NB4 (cell line): ENCODE results near the gene KRT6A.

Experiments
- MYC ChIP-seq: IDR thresholded peaks from 2 replicates; pipeline ENCODE4 v1.6.1; 2011; ENCODE audit warnings: low read depth, low read length
- POLR2A ChIP-seq: IDR thresholded peaks from 2 replicates; pipeline ENCODE4 v1.6.1; 2011; ENCODE audit warnings: mild to moderate bottlenecking; ENCODE audit not compliant: insufficient read length; ENCODE audit errors: extremely low read depth
- TF ChIP-seq, protein P1 (sequence below): IDR thresholded peaks from 2 replicates; pipeline ENCODE4 v1.6.1; 2011; ENCODE audit warnings: low read depth, low read length
- TF ChIP-seq, protein P2 (sequence below): IDR thresholded peaks from one replicate; pipeline ENCODE4 v1.5.1; 2012; ENCODE audit warnings: low read depth, low read length

DNA sequence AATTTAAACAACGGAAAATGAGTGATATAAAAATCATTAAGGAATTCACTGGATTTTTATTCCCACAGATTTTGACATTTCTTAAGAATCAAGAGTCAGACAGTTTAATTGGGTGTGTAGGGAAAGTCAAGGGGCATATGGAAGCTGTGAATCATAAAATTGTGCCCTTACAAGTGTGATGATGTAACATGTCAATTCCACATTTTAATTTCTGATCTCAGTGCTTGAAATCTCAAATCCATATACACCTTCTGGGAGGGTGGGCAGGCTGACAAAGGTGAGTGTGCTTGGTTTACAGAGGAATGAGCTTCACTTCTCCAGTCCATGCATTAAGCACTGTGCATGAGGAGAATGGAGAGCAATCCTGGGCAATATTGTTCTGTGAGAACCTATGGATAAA, 1.0 kb upstream of the KRT6A start:
- TF ChIP-seq, protein P1, sequence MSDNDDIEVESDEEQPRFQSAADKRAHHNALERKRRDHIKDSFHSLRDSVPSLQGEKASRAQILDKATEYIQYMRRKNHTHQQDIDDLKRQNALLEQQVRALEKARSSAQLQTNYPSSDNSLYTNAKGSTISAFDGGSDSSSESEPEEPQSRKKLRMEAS = no peak
- TF ChIP-seq, protein P2, sequence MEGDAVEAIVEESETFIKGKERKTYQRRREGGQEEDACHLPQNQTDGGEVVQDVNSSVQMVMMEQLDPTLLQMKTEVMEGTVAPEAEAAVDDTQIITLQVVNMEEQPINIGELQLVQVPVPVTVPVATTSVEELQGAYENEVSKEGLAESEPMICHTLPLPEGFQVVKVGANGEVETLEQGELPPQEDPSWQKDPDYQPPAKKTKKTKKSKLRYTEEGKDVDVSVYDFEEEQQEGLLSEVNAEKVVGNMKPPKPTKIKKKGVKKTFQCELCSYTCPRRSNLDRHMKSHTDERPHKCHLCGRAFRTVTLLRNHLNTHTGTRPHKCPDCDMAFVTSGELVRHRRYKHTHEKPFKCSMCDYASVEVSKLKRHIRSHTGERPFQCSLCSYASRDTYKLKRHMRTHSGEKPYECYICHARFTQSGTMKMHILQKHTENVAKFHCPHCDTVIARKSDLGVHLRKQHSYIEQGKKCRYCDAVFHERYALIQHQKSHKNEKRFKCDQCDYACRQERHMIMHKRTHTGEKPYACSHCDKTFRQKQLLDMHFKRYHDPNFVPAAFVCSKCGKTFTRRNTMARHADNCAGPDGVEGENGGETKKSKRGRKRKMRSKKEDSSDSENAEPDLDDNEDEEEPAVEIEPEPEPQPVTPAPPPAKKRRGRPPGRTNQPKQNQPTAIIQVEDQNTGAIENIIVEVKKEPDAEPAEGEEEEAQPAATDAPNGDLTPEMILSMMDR = no peak
- no peak for TF ChIP-seq POLR2A
- TF ChIP-seq MYC = no peak
